Ramos (cell line): ENCODE results near the gene ANKUB1.

Experiments
- in situ Hi-C: fragments of 300-500 bp; cut with MboI; formaldehyde crosslinking; loops from one replicate; pipeline ENCODE4 v1.14.3; 2022; ENCODE audit warnings: low sequenced_read_pairs; ENCODE audit not compliant: unreplicated experiment

Gene ANKUB1

GRCh38 chr3:149810846-149811245 is 18.5 kb upstream of the ANKUB1 start:
- in situ Hi-C loops: no loop called here

DNA sequence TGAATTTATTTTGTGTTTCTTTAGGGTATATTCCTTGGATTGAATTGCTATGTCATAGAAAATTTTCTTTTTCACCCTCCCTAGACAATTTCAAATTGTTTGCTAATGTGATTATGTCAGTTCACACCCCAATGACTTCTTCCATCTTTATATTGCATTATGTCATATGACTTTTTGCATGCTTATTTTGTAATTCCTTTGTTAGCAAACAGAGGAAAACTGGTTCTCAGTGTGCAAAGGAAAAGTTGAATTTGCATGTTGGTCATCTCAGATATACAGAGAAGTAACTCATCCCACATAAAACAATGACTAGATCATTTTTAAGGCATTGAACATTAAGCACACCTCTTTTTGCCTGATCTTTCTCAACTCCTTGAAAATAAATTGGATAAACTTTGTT is 17.3 kb upstream of the ANKUB1 start:
- in situ Hi-C loops: no loop called here

GRCh38 chr3:149808209-149808829 is 16.0 kb upstream of the ANKUB1 start:
- in situ Hi-C loops: no loop called here

GRCh38 chr3:149806171-149806778 is 13.9 kb upstream of the ANKUB1 start:
- in situ Hi-C loops: no loop called here

DNA sequence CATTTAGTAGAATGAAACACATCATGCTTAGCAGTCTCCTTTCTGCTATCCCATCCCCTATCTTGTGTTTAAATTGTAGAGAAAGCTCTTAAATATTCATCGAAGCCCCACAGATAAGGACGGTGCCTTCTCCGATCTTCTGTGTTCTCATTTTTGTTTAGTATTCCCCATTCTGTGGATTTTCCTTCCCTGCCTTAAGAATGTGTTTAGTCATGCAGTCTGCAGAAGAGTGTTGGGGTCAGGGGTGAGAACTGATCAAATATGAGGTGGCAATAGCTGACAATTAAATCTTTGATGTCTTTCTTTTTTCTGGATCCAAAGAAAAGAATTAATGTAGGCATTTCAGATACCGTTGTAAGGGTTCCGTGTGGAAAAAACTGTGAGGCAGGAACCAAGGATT is 9.3 kb upstream of the ANKUB1 start:
- in situ Hi-C loops: no loop called here

DNA sequence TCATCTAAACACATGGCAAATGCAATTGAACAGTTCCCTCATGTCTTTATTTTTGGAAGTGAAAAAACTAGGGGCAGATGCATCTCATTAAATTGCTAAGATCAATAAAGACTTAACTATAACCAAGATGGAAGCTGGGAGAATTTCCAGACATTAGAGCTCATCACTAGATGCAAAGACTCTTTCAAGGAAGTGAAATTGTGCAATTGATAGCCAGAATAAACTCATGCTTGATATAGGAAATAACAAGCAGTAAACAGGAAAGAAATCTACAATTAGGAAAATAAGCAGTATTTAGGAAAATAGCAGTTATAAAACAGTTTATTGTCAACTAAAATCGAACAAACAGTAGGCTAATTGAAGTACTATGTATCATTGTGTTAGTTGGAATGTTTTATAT is 8.8 kb upstream of the ANKUB1 start:
- in situ Hi-C loops: no loop called here

DNA sequence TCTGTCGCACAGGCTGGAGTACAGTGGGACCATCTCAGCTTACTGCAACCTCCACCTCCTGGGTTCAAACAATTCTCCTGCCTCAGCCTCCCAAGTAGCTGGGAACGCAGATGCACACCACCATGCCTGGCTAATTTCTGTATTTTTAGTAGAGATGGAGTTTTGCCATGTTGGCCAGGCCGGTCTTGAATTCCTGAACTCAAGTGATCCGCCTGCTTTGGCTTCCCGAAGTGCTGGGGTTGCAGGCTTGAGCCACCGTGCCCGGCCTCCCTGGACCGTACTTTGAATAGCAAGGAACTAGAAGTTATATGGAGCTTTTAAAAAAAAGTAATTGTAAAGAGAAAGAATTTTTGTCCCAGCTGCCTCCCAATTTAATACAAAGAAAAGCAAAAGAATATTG is 8.3 kb upstream of the ANKUB1 start:
- in situ Hi-C loops: no loop called here

- in situ Hi-C loops: no loop called here
These were observed 3.7 kb upstream of the ANKUB1 start for GRCh38 chr3:149796026-149796425.

DNA sequence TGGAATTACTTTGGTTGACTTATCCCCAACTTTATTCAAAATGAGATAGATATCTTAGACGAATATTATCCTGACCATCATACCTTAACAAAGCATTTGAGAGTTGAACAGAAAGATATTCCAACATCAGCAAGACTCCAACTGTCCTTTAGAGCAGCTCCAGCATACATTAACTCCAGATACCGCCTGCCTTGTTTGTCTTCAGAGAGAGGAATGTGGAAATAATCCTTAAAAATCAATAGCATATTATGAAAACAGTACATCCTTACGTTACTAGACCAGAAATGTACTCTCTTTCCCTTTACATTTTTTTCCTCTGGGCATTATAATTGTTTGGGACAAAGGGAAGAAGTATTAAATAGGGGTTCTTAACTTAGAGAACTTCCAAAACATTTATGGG is 1.7 kb downstream of the ANKUB1 start:
- in situ Hi-C loops: no loop called here

GRCh38 chr3:149790268-149790667 is 2.1 kb downstream of the ANKUB1 start:
- in situ Hi-C loops: no loop called here

- in situ Hi-C loops: no loop called here
These were observed 8.2 kb downstream of the ANKUB1 start for GRCh38 chr3:149784064-149784704.

- in situ Hi-C loops: no loop called here
These were observed 8.8 kb downstream of the ANKUB1 start for GRCh38 chr3:149783576-149783975.

GRCh38 chr3:149781741-149782140 is 10.6 kb downstream of the ANKUB1 start:
- in situ Hi-C loops: no loop called here

GRCh38 chr3:149781211-149781610 is 11.1 kb downstream of the ANKUB1 start:
- in situ Hi-C loops: no loop called here

GRCh38 chr3:149777414-149778214 is 14.7 kb downstream of the ANKUB1 start:
- in situ Hi-C loops: no loop called here

- in situ Hi-C loops: no loop called here
These were observed 16.2 kb downstream of the ANKUB1 start for GRCh38 chr3:149776170-149776569.

DNA sequence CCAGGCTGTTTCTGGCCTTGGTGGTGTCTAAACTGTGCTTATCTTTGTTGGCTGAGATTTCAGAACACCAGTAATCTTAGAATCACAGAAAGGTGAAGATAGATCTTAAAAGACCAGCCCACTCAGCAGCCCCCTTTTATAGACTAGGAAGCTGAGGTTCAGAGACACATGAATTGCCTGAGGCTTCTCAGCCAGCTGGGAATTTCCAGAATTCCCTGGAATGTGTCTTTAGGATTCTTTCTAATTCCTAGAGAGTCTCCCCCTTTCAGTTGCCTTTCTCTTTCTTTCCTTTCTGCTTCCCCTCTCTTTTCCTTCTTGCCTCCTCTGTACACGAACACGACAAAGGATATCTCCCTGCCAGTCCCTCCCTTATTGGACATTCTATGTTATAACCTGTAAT is 19.5 kb downstream of the ANKUB1 start:
- in situ Hi-C loops: no loop called here

GRCh38 chr3:149771652-149772271 is 20.6 kb downstream of the ANKUB1 start:
- in situ Hi-C loops: no loop called here

DNA sequence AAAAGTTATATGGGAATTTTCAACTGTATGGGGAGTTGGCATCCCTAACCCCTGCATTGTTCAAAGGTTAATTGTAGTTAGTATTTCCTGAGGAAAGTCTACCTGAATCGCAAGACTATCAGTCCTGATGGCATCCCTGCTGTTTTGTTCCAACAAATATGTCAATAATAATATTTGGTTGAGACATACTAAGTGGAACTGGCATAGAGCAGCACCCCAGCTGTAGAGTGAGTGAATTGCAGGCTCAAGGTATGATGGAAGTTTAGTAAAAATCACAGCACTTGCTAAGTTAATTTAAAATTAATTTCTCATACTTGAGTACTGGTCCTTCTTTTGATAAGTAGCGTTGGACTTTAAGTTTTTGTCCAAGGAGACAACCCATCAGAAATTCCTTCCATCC is 22.1 kb downstream of the ANKUB1 start:
- in situ Hi-C loops: no loop called here

DNA sequence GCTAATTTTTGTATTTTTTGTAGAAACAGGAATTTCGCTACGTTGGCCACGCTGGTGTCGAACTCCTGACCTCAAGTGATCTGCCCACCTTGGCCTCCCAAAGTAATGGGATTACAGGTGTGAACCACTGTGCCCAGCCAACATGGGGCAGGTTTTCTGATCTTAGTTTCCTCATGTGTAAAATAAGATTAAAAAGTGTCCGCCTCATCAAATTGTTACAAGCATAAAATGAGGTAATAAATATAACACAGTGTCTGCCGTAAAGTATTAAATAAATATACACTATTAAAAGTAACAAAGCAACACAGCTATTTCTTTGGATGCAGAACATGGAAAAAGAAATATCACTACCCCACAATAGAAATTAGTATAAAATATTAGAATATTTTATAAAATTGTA is 23.6 kb downstream of the ANKUB1 start:
- in situ Hi-C loops: no loop called here

GRCh38 chr3:149767720-149768119 is 24.6 kb downstream of the ANKUB1 start:
- in situ Hi-C loops: no loop called here
